Measurements from ENCODE around the gene HDGFL3.

DNA sequence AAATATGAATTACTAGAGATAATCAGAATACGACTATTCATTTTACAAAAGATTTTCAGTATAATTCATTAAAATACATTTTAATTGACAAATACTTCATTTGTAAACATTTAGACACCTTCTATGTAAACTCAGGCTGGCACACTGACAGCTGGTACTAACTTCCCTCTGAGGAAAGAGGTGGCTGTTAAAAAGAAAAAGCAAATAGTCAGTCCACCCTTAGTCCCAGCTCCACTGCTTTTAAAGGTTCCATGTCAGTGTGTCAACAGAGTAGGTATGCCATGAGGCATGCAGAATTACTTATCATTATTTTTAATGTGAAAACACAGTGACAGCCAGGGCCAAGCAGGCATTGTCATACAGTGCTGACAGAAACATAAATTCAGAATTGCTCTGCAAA is 84.1 kb downstream of the HDGFL3 start:
- TF ChIP-seq, protein P1, sequence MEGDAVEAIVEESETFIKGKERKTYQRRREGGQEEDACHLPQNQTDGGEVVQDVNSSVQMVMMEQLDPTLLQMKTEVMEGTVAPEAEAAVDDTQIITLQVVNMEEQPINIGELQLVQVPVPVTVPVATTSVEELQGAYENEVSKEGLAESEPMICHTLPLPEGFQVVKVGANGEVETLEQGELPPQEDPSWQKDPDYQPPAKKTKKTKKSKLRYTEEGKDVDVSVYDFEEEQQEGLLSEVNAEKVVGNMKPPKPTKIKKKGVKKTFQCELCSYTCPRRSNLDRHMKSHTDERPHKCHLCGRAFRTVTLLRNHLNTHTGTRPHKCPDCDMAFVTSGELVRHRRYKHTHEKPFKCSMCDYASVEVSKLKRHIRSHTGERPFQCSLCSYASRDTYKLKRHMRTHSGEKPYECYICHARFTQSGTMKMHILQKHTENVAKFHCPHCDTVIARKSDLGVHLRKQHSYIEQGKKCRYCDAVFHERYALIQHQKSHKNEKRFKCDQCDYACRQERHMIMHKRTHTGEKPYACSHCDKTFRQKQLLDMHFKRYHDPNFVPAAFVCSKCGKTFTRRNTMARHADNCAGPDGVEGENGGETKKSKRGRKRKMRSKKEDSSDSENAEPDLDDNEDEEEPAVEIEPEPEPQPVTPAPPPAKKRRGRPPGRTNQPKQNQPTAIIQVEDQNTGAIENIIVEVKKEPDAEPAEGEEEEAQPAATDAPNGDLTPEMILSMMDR (IDR thresholded peaks at IDR 0.05 in 2 of 3, conservative IDR thresholded peaks at IDR 0.05 in 1 of 3; ENCODE audit: insufficient read depth in 2 of 3, low read depth in 1 of 3, low read length in 3 of 3): no peak
- no peak for TF ChIP-seq CBX1 (IDR thresholded peaks at IDR 0.05; ENCODE audit: low read depth)
